ENCODE results near the gene ATF3.

- no peak for TF ChIP-seq SIN3A (IDR thresholded peaks at IDR 0.05; ENCODE audit: borderline replicate concordance, insufficient read depth, low read length)
- no peak for TF ChIP-seq POLR2AphosphoS5 (IDR thresholded peaks at IDR 0.05; ENCODE audit: low read depth, low read length)
Measured at GRCh38 chr1:212625781-212626450, 17.4 kb downstream of the ATF3 start.

All from PFSK-1 (cell line).